Measurements from ENCODE around the gene GOLM1. TPM values are rescaled to one million over a fixed set of nuclear protein-coding genes. Genes with fewer than 3 reads are reported as not detected.

GOLM1 gene
- total and polyA plus RNA-seq, 2 experiments from 2014 or later = 56.2 to 63.4 TPM

DNA sequence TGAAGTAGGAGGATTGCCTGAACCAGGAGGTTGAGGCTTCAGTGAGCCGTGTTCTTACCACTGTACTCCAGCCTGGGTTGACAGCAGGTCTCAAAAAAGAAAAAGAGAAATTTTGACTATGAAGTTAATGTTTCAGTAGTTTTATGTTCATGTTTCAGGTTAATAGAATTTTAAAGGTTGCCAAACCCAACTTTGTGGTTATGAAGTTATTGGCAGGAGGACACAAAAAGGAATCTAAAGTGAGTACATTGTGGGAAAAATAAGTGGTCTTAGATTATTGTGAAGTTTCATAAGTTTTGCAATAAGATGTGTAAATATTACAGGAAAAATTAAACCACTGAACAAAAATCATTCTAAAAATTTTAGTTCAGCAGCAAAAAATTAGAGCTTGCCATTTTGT, 78.6 kb downstream of the GOLM1 start:
- WGBS, 2 experiments (ENCODE audit: low coverage in 1 of 2, low lambda C conversion rate in 2 of 2, missing lambda C conversion rate in 2 of 2) = 100% methylated on average over 1 of the region's 1 CpG
- peak; percentile 10 for DNase-seq
- no peaks in the 10 kb centered on the region for H3K9me3 ChIP-seq (ENCODE audit: low read depth)
- no peak overlapping the region for H2AFZ ChIP-seq
- H3K79me2 ChIP-seq (ENCODE audit: insufficient read depth) = no peaks in the 10 kb centered on the region
- H4K20me1 ChIP-seq (ENCODE audit: insufficient read depth) = no peaks in the 10 kb centered on the region
- no peaks in the 10 kb centered on the region for H3K27me3 ChIP-seq (replicated peaks; ENCODE audit: insufficient read depth)
- no peak overlapping the region for H3K27ac ChIP-seq
- H3K9ac ChIP-seq = no peak overlapping the region
- no peak overlapping the region for H3K4me3 ChIP-seq
- no peaks in the 10 kb centered on the region for H3K9me2 ChIP-seq (ENCODE audit: insufficient read depth)
- peaks cover 52% of the 10 kb centered on the region for H3K36me3 ChIP-seq (ENCODE audit: low read depth)
- TF ChIP-seq EZH2phosphoT487 (IDR thresholded peaks at IDR 0.05; ENCODE audit: insufficient read depth, low read depth) (no peak), EZH2 (IDR thresholded peaks at IDR 0.05; ENCODE audit: insufficient read depth, poor library complexity, severe bottlenecking) (no peak)
- H3K4me2 ChIP-seq (ENCODE audit: unreplicated experiment) = no peak overlapping the region
- H3K4me1 ChIP-seq (ENCODE audit: insufficient read depth) = no peaks in the 10 kb centered on the region
- H3F3A ChIP-seq (ENCODE audit: insufficient read depth) = peaks cover 5% of the 10 kb centered on the region; the same call in 1 of the 2 replicates
- in situ Hi-C loops (cut with MboI) = no loop called here

DNA sequence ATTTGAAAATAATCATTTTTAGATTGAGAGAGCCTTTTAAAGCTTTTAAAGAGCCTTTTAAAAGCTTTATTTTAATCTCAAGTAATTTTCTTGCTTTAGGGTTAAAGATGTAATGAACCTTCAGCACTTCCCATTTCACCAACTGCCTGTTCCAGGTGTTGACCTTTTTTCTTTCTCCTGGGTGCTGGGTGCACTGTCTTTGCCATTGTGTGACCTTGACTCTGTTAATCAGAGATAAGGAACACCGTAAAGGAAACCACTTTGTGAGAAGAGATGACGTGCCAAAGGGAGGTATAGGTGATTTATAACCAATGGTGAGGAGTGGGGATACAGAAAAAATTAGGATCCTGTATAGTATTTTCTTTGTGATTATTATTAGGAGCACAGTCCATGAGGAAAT, 90.2 kb downstream of the GOLM1 start:
- no peaks in the 10 kb centered on the region for H3K9me2 ChIP-seq (ENCODE audit: insufficient read depth)
- H4K20me1 ChIP-seq (ENCODE audit: insufficient read depth) = no peaks in the 10 kb centered on the region
- no peaks in the 10 kb centered on the region for H3K9me3 ChIP-seq (ENCODE audit: low read depth)
- no peak overlapping the region for H3K4me2 ChIP-seq (ENCODE audit: unreplicated experiment)
- H3K4me1 ChIP-seq (ENCODE audit: insufficient read depth) = no peaks in the 10 kb centered on the region
- H2AFZ ChIP-seq = no peak overlapping the region
- DNase-seq = no peak
- no peaks in the 10 kb centered on the region for H3F3A ChIP-seq (ENCODE audit: insufficient read depth)
- 97 to 98% methylated on average over 2 of the region's 2 CpGs for WGBS, 2 experiments (ENCODE audit: low coverage in 1 of 2, low lambda C conversion rate in 2 of 2, missing lambda C conversion rate in 2 of 2)
- TF ChIP-seq EZH2phosphoT487 (IDR thresholded peaks at IDR 0.05; ENCODE audit: insufficient read depth, low read depth) (no peak), EZH2 (IDR thresholded peaks at IDR 0.05; ENCODE audit: insufficient read depth, poor library complexity, severe bottlenecking) (no peak)
- in situ Hi-C loops (cut with MboI) = no loop called here
- H3K4me3 ChIP-seq = no peak overlapping the region
- no peaks in the 10 kb centered on the region for H3K27me3 ChIP-seq (replicated peaks; ENCODE audit: insufficient read depth)
- H3K36me3 ChIP-seq (ENCODE audit: low read depth) = peaks cover 74% of the 10 kb centered on the region
- H3K79me2 ChIP-seq (ENCODE audit: insufficient read depth) = no peaks in the 10 kb centered on the region
- H3K27ac ChIP-seq = no peak overlapping the region
- no peak overlapping the region for H3K9ac ChIP-seq

DNA sequence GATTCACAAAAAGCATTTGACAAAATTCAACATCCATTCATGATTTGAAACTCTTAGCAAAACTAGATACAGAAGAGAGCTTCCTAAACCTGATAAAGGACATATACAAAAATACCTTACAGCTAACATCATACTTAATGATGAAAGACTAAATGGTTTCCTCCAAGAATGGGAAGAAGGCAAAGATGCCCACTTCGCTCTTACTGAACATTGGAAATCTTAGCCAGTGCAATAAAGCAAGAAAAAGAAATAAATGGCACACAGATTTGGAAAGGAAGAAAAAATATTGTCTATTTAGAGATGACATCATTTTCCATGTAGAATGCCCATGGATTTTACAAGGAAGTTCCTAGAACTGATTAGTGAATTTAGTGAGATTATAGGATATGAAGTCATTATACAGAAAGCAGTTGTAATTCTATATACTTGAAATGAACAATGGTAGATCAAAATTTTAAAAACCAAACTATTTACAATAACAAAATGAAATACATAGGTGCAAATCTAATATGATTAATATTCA, 94.0 kb downstream of the GOLM1 start:
- peaks cover 10% of the 10 kb centered on the region for H3K79me2 ChIP-seq (ENCODE audit: insufficient read depth)
- in situ Hi-C loops (cut with MboI) = no loop called here
- no peak for DNase-seq
- no peaks in the 10 kb centered on the region for H3K9me2 ChIP-seq (ENCODE audit: insufficient read depth)
- no peak overlapping the region for H2AFZ ChIP-seq
- H3K9me3 ChIP-seq (ENCODE audit: low read depth) = no peaks in the 10 kb centered on the region
- H3F3A ChIP-seq (ENCODE audit: insufficient read depth) = no peaks in the 10 kb centered on the region
- H3K27ac ChIP-seq = no peak overlapping the region
- TF ChIP-seq EZH2phosphoT487 (IDR thresholded peaks at IDR 0.05; ENCODE audit: insufficient read depth, low read depth) (no peak), EZH2 (IDR thresholded peaks at IDR 0.05; ENCODE audit: insufficient read depth, poor library complexity, severe bottlenecking) (no peak)
- H3K4me3 ChIP-seq = no peak overlapping the region
- WGBS, 2 experiments (ENCODE audit: low coverage in 1 of 2, low lambda C conversion rate in 2 of 2, missing lambda C conversion rate in 2 of 2) = 100% methylated on average over 1 of the region's 1 CpG
- H3K36me3 ChIP-seq (ENCODE audit: low read depth) = peaks cover 66% of the 10 kb centered on the region
- H4K20me1 ChIP-seq (ENCODE audit: insufficient read depth) = no peaks in the 10 kb centered on the region
- H3K4me1 ChIP-seq (ENCODE audit: insufficient read depth) = no peaks in the 10 kb centered on the region
- H3K4me2 ChIP-seq (ENCODE audit: unreplicated experiment) = no peak overlapping the region
- H3K27me3 ChIP-seq (replicated peaks; ENCODE audit: insufficient read depth) = no peaks in the 10 kb centered on the region
- no peak overlapping the region for H3K9ac ChIP-seq

DNA sequence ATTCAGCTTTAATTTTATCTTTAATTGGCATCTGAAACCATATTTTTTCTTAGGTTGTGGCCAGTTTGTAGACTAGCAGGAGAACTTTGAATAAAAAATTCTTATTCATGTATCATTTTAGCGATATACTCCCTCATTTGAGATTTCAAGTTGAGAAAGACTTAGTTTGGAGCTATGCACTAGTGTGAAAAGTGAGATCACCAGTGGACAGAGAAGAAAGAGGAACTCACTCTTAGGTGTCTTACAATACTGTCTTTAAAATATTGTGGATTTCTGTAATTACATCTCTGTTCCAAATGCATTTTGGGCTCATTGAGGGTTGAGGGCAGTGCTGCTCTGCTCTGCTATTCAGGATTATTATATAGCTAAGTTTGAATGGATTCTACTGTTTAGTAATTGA, 103.8 kb downstream of the GOLM1 start:
- H4K20me1 ChIP-seq (ENCODE audit: insufficient read depth) = no peaks in the 10 kb centered on the region
- 97 to 100% methylated on average over 1 of the region's 1 CpG for WGBS, 2 experiments (ENCODE audit: low coverage in 1 of 2, low lambda C conversion rate in 2 of 2, missing lambda C conversion rate in 2 of 2)
- in situ Hi-C loops (cut with MboI) = no loop called here

DNA sequence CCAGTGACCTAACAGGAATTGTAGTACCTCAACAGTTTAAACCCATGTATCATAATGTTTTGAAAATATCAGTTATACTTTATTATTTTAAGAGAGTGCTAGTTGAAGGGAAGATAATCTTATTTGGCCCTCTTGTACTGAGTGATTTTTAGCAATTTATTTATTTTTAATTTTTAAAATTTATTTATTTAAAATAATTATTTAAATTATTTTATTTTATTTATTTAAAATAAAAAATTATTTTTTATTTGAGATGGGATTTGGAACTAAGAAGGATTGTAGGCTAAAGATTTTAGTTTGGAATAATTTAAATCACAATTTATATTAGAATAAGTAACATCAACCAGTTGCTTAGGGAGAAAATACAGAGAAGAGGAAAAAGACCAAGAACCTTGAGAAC, 104.3 kb downstream of the GOLM1 start:
- H3K79me2 ChIP-seq (ENCODE audit: insufficient read depth) = peaks cover 13% of the 10 kb centered on the region
- H3K4me3 ChIP-seq = no peak overlapping the region
- no peak for DNase-seq
- H3K36me3 ChIP-seq (ENCODE audit: low read depth) = peaks cover 19% of the 10 kb centered on the region
- TF ChIP-seq EZH2 (IDR thresholded peaks at IDR 0.05; ENCODE audit: insufficient read depth, poor library complexity, severe bottlenecking) = no peak
- no peak for TF ChIP-seq EZH2phosphoT487 (IDR thresholded peaks at IDR 0.05; ENCODE audit: insufficient read depth, low read depth)
- H3K4me2 ChIP-seq (ENCODE audit: unreplicated experiment) = no peak overlapping the region
- H3K9me3 ChIP-seq (ENCODE audit: low read depth) = no peaks in the 10 kb centered on the region
- H4K20me1 ChIP-seq (ENCODE audit: insufficient read depth) = no peaks in the 10 kb centered on the region
- H3K27me3 ChIP-seq (replicated peaks; ENCODE audit: insufficient read depth) = no peaks in the 10 kb centered on the region
- H3K27ac ChIP-seq = no peak overlapping the region
- H3F3A ChIP-seq (ENCODE audit: insufficient read depth) = no peaks in the 10 kb centered on the region
- no peaks in the 10 kb centered on the region for H3K9me2 ChIP-seq (ENCODE audit: insufficient read depth)
- in situ Hi-C loops (cut with MboI) = no loop called here
- H3K9ac ChIP-seq = no peak overlapping the region
- no peaks in the 10 kb centered on the region for H3K4me1 ChIP-seq (ENCODE audit: insufficient read depth)
- no peak overlapping the region for H2AFZ ChIP-seq

More for the DNA sequence above, 103.8 kb downstream of the GOLM1 start:
- peaks cover 13% of the 10 kb centered on the region for H3K79me2 ChIP-seq (ENCODE audit: insufficient read depth)
- no peaks in the 10 kb centered on the region for H3F3A ChIP-seq (ENCODE audit: insufficient read depth)
- TF ChIP-seq EZH2 (IDR thresholded peaks at IDR 0.05; ENCODE audit: insufficient read depth, poor library complexity, severe bottlenecking) = no peak
- TF ChIP-seq EZH2phosphoT487 (IDR thresholded peaks at IDR 0.05; ENCODE audit: insufficient read depth, low read depth) = no peak
- no peaks in the 10 kb centered on the region for H3K27me3 ChIP-seq (replicated peaks; ENCODE audit: insufficient read depth)
- no peaks in the 10 kb centered on the region for H3K9me2 ChIP-seq (ENCODE audit: insufficient read depth)
- DNase-seq = no peak
- no peak overlapping the region for H3K27ac ChIP-seq
- no peak overlapping the region for H2AFZ ChIP-seq
- H3K4me3 ChIP-seq = no peak overlapping the region
- no peaks in the 10 kb centered on the region for H3K9me3 ChIP-seq (ENCODE audit: low read depth)
- no peak overlapping the region for H3K4me2 ChIP-seq (ENCODE audit: unreplicated experiment)
- H3K4me1 ChIP-seq (ENCODE audit: insufficient read depth) = no peaks in the 10 kb centered on the region
- H3K9ac ChIP-seq = no peak overlapping the region
- peaks cover 19% of the 10 kb centered on the region for H3K36me3 ChIP-seq (ENCODE audit: low read depth)
